ENCODE data around the gene LCOR. TPM values are rescaled to one million over a fixed set of nuclear protein-coding genes. Genes with fewer than 3 reads are reported as not detected.

Gene LCOR
- total and polyA plus RNA-seq, 11 donors = 4.3 to 31.4 (median 17.4) TPM

- Histone ChIP-seq H3K9me3 (no peaks in the 10 kb centered on the region), H3K4me3 (no peak overlapping the region), H3K27ac (no peak overlapping the region), H3K36me3 (no peaks in the 10 kb centered on the region), H3K4me1 (peaks cover 0 to 5% (median 0%) of the 10 kb centered on the region in 12 donors), H3K27me3 (no peaks in the 10 kb centered on the region)
- no peak for ATAC-seq
- TF ChIP-seq POLR2A (IDR thresholded peaks at IDR 0.05) (no peak), CTCF (IDR thresholded peaks at IDR 0.05) (no peak)
- DNase-seq = no peak
- intact Hi-C loops (cut with DNase I) = no loop called here
- 83 to 94% (median 90%) methylated on average over 5 to 8 of the region's 8 CpGs for WGBS, 4 donors
These were observed 181.9 kb downstream of the LCOR start for GRCh38 chr10:97013983-97014382.

GRCh38 chr10:97015240-97015639 lies 183.1 kb downstream of the LCOR start:
- 28 to 45% (median 34%) methylated on average over 1 of the region's 1 CpG for WGBS, 4 donors
- intact Hi-C loops (cut with DNase I) = no loop called here
- no peak overlapping the region for H3K27ac ChIP-seq

GRCh38 chr10:97016728-97017473 lies 184.8 kb downstream of the LCOR start:
- no peak for TF ChIP-seq POLR2A (IDR thresholded peaks at IDR 0.05)
- no peak for TF ChIP-seq CTCF (IDR thresholded peaks at IDR 0.05)
- no peak overlapping the region for H3K27ac ChIP-seq
- no peaks in the 10 kb centered on the region for H3K9me3 ChIP-seq
- no peaks in the 10 kb centered on the region for H3K36me3 ChIP-seq
- WGBS, 4 donors = 83 to 94% (median 84%) methylated on average over 11 to 15 of the region's 15 CpGs
- H3K4me1 ChIP-seq = peaks cover 0 to 20% (median 12%) of the 10 kb centered on the region in 12 donors
- intact Hi-C loops (cut with DNase I) = no loop called here
- DNase-seq (no peak), ATAC-seq (no peak)
- no peak overlapping the region for H3K4me3 ChIP-seq
- H3K27me3 ChIP-seq = no peaks in the 10 kb centered on the region

More at GRCh38 chr10:97015240-97015639, 183.1 kb downstream of the LCOR start:
- TF ChIP-seq POLR2A (IDR thresholded peaks at IDR 0.05) = no peak
- no peaks in the 10 kb centered on the region for H3K9me3 ChIP-seq
- no peaks in the 10 kb centered on the region for H3K27me3 ChIP-seq
- H3K4me3 ChIP-seq = no peak overlapping the region
- peaks cover 0 to 8% (median under 1%) of the 10 kb centered on the region in 12 donors for H3K4me1 ChIP-seq
- DNase-seq = no peak
- ATAC-seq = no peak
- H3K36me3 ChIP-seq = no peaks in the 10 kb centered on the region

GRCh38 chr10:97017474-97017903 lies 185.4 kb downstream of the LCOR start:
- TF ChIP-seq CTCF (IDR thresholded peaks at IDR 0.05) (no peak), POLR2A (IDR thresholded peaks at IDR 0.05) (no peak)
- H3K9me3 ChIP-seq = no peaks in the 10 kb centered on the region
- DNase-seq = no peak
- no peaks in the 10 kb centered on the region for H3K27me3 ChIP-seq
- no peaks in the 10 kb centered on the region for H3K36me3 ChIP-seq
- ATAC-seq = no peak
- no peak overlapping the region for H3K27ac ChIP-seq
- H3K4me3 ChIP-seq = no peak overlapping the region
- peaks cover 0 to 20% (median 12%) of the 10 kb centered on the region in 12 donors for H3K4me1 ChIP-seq
- intact Hi-C loops (cut with DNase I) = no loop called here
- WGBS, 4 donors = 87 to 94% (median 91%) methylated on average over 5 of the region's 5 CpGs

Measured in heart left ventricle (tissue), 16 donors.